SU-DHL-6 (cell line): ENCODE measurements around the gene SPDYE16.
"Not testable (repeated sequence)": the region's sequence is repeated elsewhere in the genome, so short reads cannot be mapped to it uniquely, and the experiment has no call there.

ENCODE experiments used
- CTCF ChIP-seq: fragments of 200-600 bp; sonication (generic); IDR thresholded peaks from one replicate; pipeline ENCODE4 v1.5.1; 2017; ENCODE audit warnings: antibody characterized with exemption, mild to moderate bottlenecking, low read length, moderate library complexity; ENCODE audit not compliant: insufficient read depth, poor library complexity, severe bottlenecking
- EZH2phosphoT487 ChIP-seq: fragments of 200-600 bp; sonication (generic), shearing (Covaris generic); conservative IDR thresholded peaks from 2 replicates; pipeline ENCODE4 v1.6.1; 2018; ENCODE audit warnings: mild to moderate bottlenecking, antibody characterized with exemption, low read length, moderate library complexity, mixed read lengths

- TF ChIP-seq CTCF, EZH2phosphoT487: not testable (repeated sequence)
Measured at GRCh38 chr7:76583636-76584281, 40.7 kb upstream of the SPDYE16 start.
